Esophagus squamous epithelium (tissue), 5 donors: ENCODE results near the gene STX8. TPM values are rescaled to one million over a fixed set of nuclear protein-coding genes. Genes with fewer than 3 reads are reported as not detected.

ENCODE experiments used
- DNase-seq: peaks from one replicate; lab custom pipeline; 2025; lab: John Stamatoyannopoulos, UW
- H3K27ac ChIP-seq, 4 donors: fragments of 200-600 bp; sonication (generic); one replicate each; pipeline ENCODE4 v1.5.1; 2016 to 2019; ENCODE audit warnings: mild to moderate bottlenecking in 1 of 4
- H3K27me3 ChIP-seq, 4 donors: fragments of 200-600 bp; sonication (generic); 1 replicate in 3 of 4; 2 replicates in 1 of 4; pipeline versions ENCODE4 v1.5.1 to v1.6.0; 2017 to 2021; ENCODE audit warnings: antibody characterized with exemption in 1 of 4
- H3K36me3 ChIP-seq, 3 donors: fragments of 200-600 bp; sonication (generic); one replicate each; pipeline ENCODE4 v1.5.1; 2016 to 2019
- H3K4me1 ChIP-seq, 3 donors: fragments of 200-600 bp; sonication (generic); one replicate each; pipeline ENCODE4 v1.5.1; 2017 to 2019
- H3K4me3 ChIP-seq, 4 donors: fragments of 200-600 bp; sonication (generic); 1 replicate in 3 of 4; 2 replicates in 1 of 4; pipeline ENCODE4 v1.5.1; 2016 to 2019; ENCODE audit warnings: mild to moderate bottlenecking in 2 of 4, moderate library complexity in 1 of 4
- H3K9me3 ChIP-seq, 3 donors: fragments of 200-600 bp; sonication (generic); one replicate each; pipeline ENCODE4 v1.5.1; 2016 to 2019
- POLR2A ChIP-seq, 4 donors: fragments of 450-650 bp; IDR thresholded peaks; one replicate each; pipeline ENCODE4 v1.6.1; 2017; ENCODE audit warnings: antibody characterized with exemption in 4 of 4, mild to moderate bottlenecking in 4 of 4, moderate library complexity in 3 of 4
- WGBS, 2 donors: methylation state at CpG; one replicate each; pipeline ENCODE4 v1.1.5; 2018; 5-methylcytosine and 5-hydroxymethylcytosine counted together
- intact Hi-C: fragments of 100-400 bp; cut with DNase I; formaldehyde crosslinking; loops from one replicate; pipeline ENCODE4 v1.15.0; 2022
- total RNA-seq, 4 donors: library from RNA; depleted of rRNA; stranded (reverse); fragments of >200 nt; gene quantifications; one replicate each; pipeline ENCODE4 v1.1.0, GENCODE V29; 2016
- TF ChIP-seq, protein P1 (sequence below), 6 experiments: fragments of 450-650 bp in 4 of 6; fragments of 200-600 bp in 2 of 6; sonication (generic) in 2 of 6; IDR thresholded peaks; one replicate each; pipeline ENCODE4 v1.5.1; 2016 to 2019; ENCODE audit warnings: antibody characterized with exemption in 6 of 6, mild to moderate bottlenecking in 4 of 6, moderate library complexity in 4 of 6
- donor health status: DM: yes; HTN: yes; CAD: no.

Gene STX8
- total RNA-seq, 4 donors from 2014 or later = 31.8 to 66.4 (median 46.5) TPM

DNA sequence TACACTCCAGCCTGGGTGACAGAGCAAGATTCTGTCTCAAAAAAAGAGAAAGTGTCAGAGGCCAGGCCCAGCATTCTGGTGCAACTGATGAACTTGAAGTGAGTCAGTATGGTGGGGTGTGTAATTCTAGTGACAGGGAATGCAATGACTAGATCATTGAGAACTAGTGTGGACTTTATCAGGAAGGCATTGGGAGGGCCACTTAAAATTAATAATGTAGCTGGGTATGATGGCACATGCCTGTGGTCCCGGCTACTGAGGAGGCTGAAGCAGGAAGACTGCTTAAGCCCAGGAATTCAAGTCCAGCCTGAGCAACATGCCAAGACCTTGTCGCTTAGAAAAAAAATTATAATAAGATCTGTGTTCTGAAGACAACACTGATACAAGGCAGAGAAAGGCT lies 90.8 kb downstream of the STX8 start:
- 83 to 91% methylated on average over 2 of the region's 2 CpGs for WGBS, 2 donors
- H3K27ac ChIP-seq = no peak overlapping the region
- peaks cover 0 to 2% (median 0%) of the 10 kb centered on the region in 3 donors for H3K36me3 ChIP-seq
- intact Hi-C loops = no loop called here
- H3K4me1 ChIP-seq = no peaks in the 10 kb centered on the region
- DNase-seq = no peak
- no peak for TF ChIP-seq POLR2A (IDR thresholded peaks at IDR 0.05)
- TF ChIP-seq, protein P1, sequence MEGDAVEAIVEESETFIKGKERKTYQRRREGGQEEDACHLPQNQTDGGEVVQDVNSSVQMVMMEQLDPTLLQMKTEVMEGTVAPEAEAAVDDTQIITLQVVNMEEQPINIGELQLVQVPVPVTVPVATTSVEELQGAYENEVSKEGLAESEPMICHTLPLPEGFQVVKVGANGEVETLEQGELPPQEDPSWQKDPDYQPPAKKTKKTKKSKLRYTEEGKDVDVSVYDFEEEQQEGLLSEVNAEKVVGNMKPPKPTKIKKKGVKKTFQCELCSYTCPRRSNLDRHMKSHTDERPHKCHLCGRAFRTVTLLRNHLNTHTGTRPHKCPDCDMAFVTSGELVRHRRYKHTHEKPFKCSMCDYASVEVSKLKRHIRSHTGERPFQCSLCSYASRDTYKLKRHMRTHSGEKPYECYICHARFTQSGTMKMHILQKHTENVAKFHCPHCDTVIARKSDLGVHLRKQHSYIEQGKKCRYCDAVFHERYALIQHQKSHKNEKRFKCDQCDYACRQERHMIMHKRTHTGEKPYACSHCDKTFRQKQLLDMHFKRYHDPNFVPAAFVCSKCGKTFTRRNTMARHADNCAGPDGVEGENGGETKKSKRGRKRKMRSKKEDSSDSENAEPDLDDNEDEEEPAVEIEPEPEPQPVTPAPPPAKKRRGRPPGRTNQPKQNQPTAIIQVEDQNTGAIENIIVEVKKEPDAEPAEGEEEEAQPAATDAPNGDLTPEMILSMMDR (IDR thresholded peaks at IDR 0.05) = no peak
- no peak overlapping the region for H3K4me3 ChIP-seq
- no peaks in the 10 kb centered on the region for H3K9me3 ChIP-seq
- H3K27me3 ChIP-seq = no peaks in the 10 kb centered on the region

DNA sequence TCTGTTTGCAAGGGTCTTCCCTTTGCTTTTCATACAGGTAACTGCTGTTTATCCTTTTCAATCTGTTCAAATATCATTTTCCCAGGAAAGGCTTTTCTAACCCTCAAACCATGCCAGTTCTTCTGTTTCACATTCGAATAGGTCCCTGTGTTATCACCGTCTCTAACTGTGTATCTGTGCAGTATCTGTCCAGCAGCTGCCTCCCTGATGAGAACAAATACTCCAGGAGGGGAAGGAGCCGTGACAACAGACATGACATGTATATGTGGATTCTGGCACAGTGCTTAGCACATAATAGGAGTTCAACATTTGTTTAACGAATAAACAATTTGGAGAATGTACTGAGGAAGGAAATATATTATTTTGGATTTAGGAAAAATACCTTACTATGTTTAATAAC lies 95.7 kb downstream of the STX8 start:
- Histone ChIP-seq H3K36me3 (no peaks in the 10 kb centered on the region), H3K9me3 (no peaks in the 10 kb centered on the region), H3K4me1 (no peaks in the 10 kb centered on the region), H3K4me3 (no peak overlapping the region), H3K27me3 (no peaks in the 10 kb centered on the region), H3K27ac (no peak overlapping the region)
- DNase-seq = no peak
- WGBS, 2 donors = 72 to 88% methylated on average over 4 of the region's 4 CpGs
- TF ChIP-seq, protein P1 (IDR thresholded peaks at IDR 0.05) = no peak
- no peak for TF ChIP-seq POLR2A (IDR thresholded peaks at IDR 0.05)
- intact Hi-C loops = no loop called here

DNA sequence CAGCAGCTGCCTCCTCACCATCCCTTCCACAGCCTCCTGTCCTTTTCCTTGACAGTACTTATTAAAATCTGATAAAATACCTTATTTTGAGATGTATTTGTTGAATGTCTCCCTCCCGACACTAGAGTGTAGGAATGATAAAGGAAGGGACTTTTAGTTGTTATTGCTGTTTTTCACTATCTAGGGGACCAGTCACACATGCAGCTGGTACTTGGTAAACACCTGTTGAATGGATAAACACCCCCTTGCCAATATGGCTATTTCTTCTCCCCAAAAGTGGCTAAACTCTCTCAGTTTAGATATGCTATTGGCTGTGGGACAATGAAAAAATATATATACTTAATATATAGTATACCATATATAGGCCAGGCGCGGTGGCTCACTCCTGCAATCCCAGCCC lies 96.7 kb downstream of the STX8 start:
- TF ChIP-seq POLR2A (IDR thresholded peaks at IDR 0.05) = no peak
- H3K4me1 ChIP-seq = no peaks in the 10 kb centered on the region
- DNase-seq = no peak
- no peak overlapping the region for H3K4me3 ChIP-seq
- H3K27ac ChIP-seq = no peak overlapping the region
- no peaks in the 10 kb centered on the region for H3K9me3 ChIP-seq
- H3K36me3 ChIP-seq = no peaks in the 10 kb centered on the region
- 96 to 100% methylated on average over 3 of the region's 3 CpGs for WGBS, 2 donors
- intact Hi-C loops = no loop called here
- H3K27me3 ChIP-seq = no peaks in the 10 kb centered on the region

- peaks cover 0 to 23% (median 0%) of the 10 kb centered on the region in 3 donors for H3K4me1 ChIP-seq
- H3K36me3 ChIP-seq = no peaks in the 10 kb centered on the region
- no peaks in the 10 kb centered on the region for H3K9me3 ChIP-seq
- intact Hi-C loops = no loop called here
- TF ChIP-seq, protein P1 (IDR thresholded peaks at IDR 0.05) = no peak
- no peak for TF ChIP-seq POLR2A (IDR thresholded peaks at IDR 0.05)
- DNase-seq = no peak
- H3K27me3 ChIP-seq = no peaks in the 10 kb centered on the region
- 81 to 96% methylated on average over 4 of the region's 4 CpGs for WGBS, 2 donors
- H3K27ac ChIP-seq = no peak overlapping the region
- H3K4me3 ChIP-seq = no peak overlapping the region
Measured at GRCh38 chr17:9475101-9475658, 100.4 kb downstream of the STX8 start.

DNA sequence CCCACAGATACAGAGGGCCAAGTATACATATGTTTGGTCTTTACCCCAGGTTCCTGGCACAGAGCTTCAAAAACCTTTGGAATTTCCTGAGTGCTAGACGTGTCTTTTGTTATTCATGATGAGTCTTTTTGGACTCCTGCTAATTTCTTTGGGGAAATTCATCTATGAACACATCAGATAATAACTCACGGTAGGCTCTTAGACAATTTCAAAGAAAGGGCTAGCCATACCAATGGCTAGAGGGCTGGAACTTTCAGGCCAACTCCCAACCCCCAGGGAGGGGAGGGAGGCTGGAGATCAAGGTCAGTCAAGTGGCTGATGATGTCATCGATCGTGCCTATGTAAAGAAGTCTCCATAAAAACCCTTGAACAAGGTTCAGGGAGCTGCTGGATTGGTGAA lies 101.9 kb downstream of the STX8 start:
- H3K4me3 ChIP-seq = no peak overlapping the region
- intact Hi-C loops = no loop called here
- H3K27me3 ChIP-seq = no peaks in the 10 kb centered on the region
- no peak for DNase-seq
- no peaks in the 10 kb centered on the region for H3K36me3 ChIP-seq
- peaks cover 0 to 24% (median 0%) of the 10 kb centered on the region in 3 donors for H3K4me1 ChIP-seq
- H3K9me3 ChIP-seq = no peaks in the 10 kb centered on the region
- TF ChIP-seq, protein P1 (IDR thresholded peaks at IDR 0.05) = no peak
- no peak for TF ChIP-seq POLR2A (IDR thresholded peaks at IDR 0.05)
- 54% methylated on average over 3 to 4 of the region's 4 CpGs for WGBS, 2 donors
- H3K27ac ChIP-seq = no peak overlapping the region

GRCh38 chr17:9472541-9472940 lies 103.1 kb downstream of the STX8 start:
- no peak for DNase-seq
- no peak overlapping the region for H3K4me3 ChIP-seq
- H3K36me3 ChIP-seq = no peaks in the 10 kb centered on the region
- peaks cover 0 to 24% (median 0%) of the 10 kb centered on the region in 3 donors for H3K4me1 ChIP-seq
- H3K9me3 ChIP-seq = no peaks in the 10 kb centered on the region
- 80 to 83% methylated on average over 2 to 3 of the region's 3 CpGs for WGBS, 2 donors
- intact Hi-C loops = no loop called here
- H3K27me3 ChIP-seq = no peaks in the 10 kb centered on the region
- no peak for TF ChIP-seq POLR2A (IDR thresholded peaks at IDR 0.05)
- TF ChIP-seq, protein P1 (IDR thresholded peaks at IDR 0.05) = no peak
- H3K27ac ChIP-seq = no peak overlapping the region
